Stimulated activated naive CD8-positive, alpha-beta T cell treated with anti-CD3 and anti-CD28 coated beads, Interleukin-15, Interleukin-2, amounts not matched to agents 100 ng/mL and 50 ng/mL, for 24 hours (primary cell): ENCODE data around the gene RNASE11.
"Not testable (repeated sequence)": the region's sequence is repeated elsewhere in the genome, so short reads cannot be mapped to it uniquely, and the experiment has no call there.

Source experiments
- H3K27ac Mint-ChIP-seq: one replicate; pipeline ENCODE4 v1.8.0; 2021; ENCODE audit warnings: mild to moderate bottlenecking, mixed read lengths
- H3K27me3 Mint-ChIP-seq: one replicate; pipeline ENCODE4 v1.8.0; 2021; ENCODE audit warnings: mixed read lengths
- H3K36me3 Mint-ChIP-seq: one replicate; pipeline ENCODE4 v1.8.0; 2021; ENCODE audit warnings: low read depth, mixed read lengths
- H3K4me1 Mint-ChIP-seq: one replicate; pipeline ENCODE4 v1.8.0; 2021; ENCODE audit warnings: low read depth, mixed read lengths
- H3K4me3 Mint-ChIP-seq: one replicate; pipeline ENCODE4 v1.8.0; 2021; ENCODE audit warnings: mild to moderate bottlenecking, mixed read lengths
- H3K9me3 Mint-ChIP-seq: one replicate; pipeline ENCODE4 v1.8.0; 2021; ENCODE audit warnings: mixed read lengths

Gene RNASE11

GRCh38 chr14:20572382-20572990, 15.3 kb downstream of the RNASE11 start:
- not testable (repeated sequence) for H3K4me3 Mint-ChIP-seq, H3K27ac Mint-ChIP-seq, H3K9me3 Mint-ChIP-seq, H3K36me3 Mint-ChIP-seq, H3K4me1 Mint-ChIP-seq, H3K27me3 Mint-ChIP-seq

GRCh38 chr14:20570720-20571119, 17.1 kb downstream of the RNASE11 start:
- H3K36me3 Mint-ChIP-seq, H3K27me3 Mint-ChIP-seq, H3K4me3 Mint-ChIP-seq, H3K27ac Mint-ChIP-seq, H3K4me1 Mint-ChIP-seq, H3K9me3 Mint-ChIP-seq: not testable (repeated sequence)

- H3K27me3 Mint-ChIP-seq, H3K9me3 Mint-ChIP-seq, H3K4me3 Mint-ChIP-seq, H3K4me1 Mint-ChIP-seq, H3K36me3 Mint-ChIP-seq, H3K27ac Mint-ChIP-seq: not testable (repeated sequence)
Observed at GRCh38 chr14:20569865-20570264, 17.9 kb downstream of the RNASE11 start.

GRCh38 chr14:20569066-20569465, 18.7 kb downstream of the RNASE11 start:
- H3K27me3 Mint-ChIP-seq = no peaks in the 10 kb centered on the region
- peaks cover 4% of the 10 kb centered on the region for H3K9me3 Mint-ChIP-seq
- H3K27ac Mint-ChIP-seq = no peak overlapping the region
- no peaks in the 10 kb centered on the region for H3K36me3 Mint-ChIP-seq
- peaks cover 4% of the 10 kb centered on the region for H3K4me1 Mint-ChIP-seq
- no peak overlapping the region for H3K4me3 Mint-ChIP-seq

GRCh38 chr14:20568393-20568792, 19.4 kb downstream of the RNASE11 start:
- peaks cover 4% of the 10 kb centered on the region for H3K9me3 Mint-ChIP-seq
- peaks cover 4% of the 10 kb centered on the region for H3K4me1 Mint-ChIP-seq
- no peak overlapping the region for H3K4me3 Mint-ChIP-seq
- H3K36me3 Mint-ChIP-seq = no peaks in the 10 kb centered on the region
- no peak overlapping the region for H3K27ac Mint-ChIP-seq
- H3K27me3 Mint-ChIP-seq = no peaks in the 10 kb centered on the region

- H3K27ac Mint-ChIP-seq, H3K4me1 Mint-ChIP-seq, H3K27me3 Mint-ChIP-seq, H3K4me3 Mint-ChIP-seq, H3K9me3 Mint-ChIP-seq, H3K36me3 Mint-ChIP-seq: not testable (repeated sequence)
Observed at GRCh38 chr14:20567199-20567598, 20.6 kb downstream of the RNASE11 start.

GRCh38 chr14:20564501-20564997, 23.3 kb downstream of the RNASE11 start:
- H3K4me3 Mint-ChIP-seq = no peak overlapping the region

GRCh38 chr14:20563971-20564370, 23.8 kb downstream of the RNASE11 start:
- peaks cover 4% of the 10 kb centered on the region for H3K9me3 Mint-ChIP-seq
- H3K36me3 Mint-ChIP-seq = no peaks in the 10 kb centered on the region
- no peak overlapping the region for H3K4me3 Mint-ChIP-seq
- H3K27ac Mint-ChIP-seq = no peak overlapping the region
- no peaks in the 10 kb centered on the region for H3K27me3 Mint-ChIP-seq
- peaks cover 4% of the 10 kb centered on the region for H3K4me1 Mint-ChIP-seq

More at GRCh38 chr14:20564501-20564997, 23.3 kb downstream of the RNASE11 start:
- no peak overlapping the region for H3K27ac Mint-ChIP-seq
- peaks cover 4% of the 10 kb centered on the region for H3K9me3 Mint-ChIP-seq
- peaks cover 4% of the 10 kb centered on the region for H3K4me1 Mint-ChIP-seq
- H3K27me3 Mint-ChIP-seq = no peaks in the 10 kb centered on the region
- no peaks in the 10 kb centered on the region for H3K36me3 Mint-ChIP-seq

- Mint-ChIP-seq H3K27ac (no peak within 1 kb of the TSS), H3K4me1 (no peaks in the 10 kb centered on the region), H3K4me3 (no peak within 1 kb of the TSS), H3K36me3 (no peaks in the 10 kb centered on the region), H3K9me3 (no peaks in the 10 kb centered on the region), H3K27me3 (peaks cover 5% of the 10 kb centered on the region)
Observed at GRCh38 chr14:20560961-20561360, 26.8 kb downstream of the RNASE11 start, which contains the start of gene RNASE9. Gene RNASE9 (minus strand): TSS chr14:20561047.

- H3K9me3 Mint-ChIP-seq = no peaks in the 10 kb centered on the region
- H3K4me1 Mint-ChIP-seq = no peaks in the 10 kb centered on the region
- peaks cover 5% of the 10 kb centered on the region for H3K27me3 Mint-ChIP-seq
- no peak overlapping the region for H3K27ac Mint-ChIP-seq
- no peak overlapping the region for H3K4me3 Mint-ChIP-seq
- H3K36me3 Mint-ChIP-seq = no peaks in the 10 kb centered on the region
Observed at GRCh38 chr14:20559461-20559904, 28.3 kb downstream of the RNASE11 start.

- H3K4me3 Mint-ChIP-seq = no peak overlapping the region
- no peaks in the 10 kb centered on the region for H3K4me1 Mint-ChIP-seq
- no peak overlapping the region for H3K27ac Mint-ChIP-seq
- no peaks in the 10 kb centered on the region for H3K9me3 Mint-ChIP-seq
- H3K27me3 Mint-ChIP-seq = peaks cover 5% of the 10 kb centered on the region
- no peaks in the 10 kb centered on the region for H3K36me3 Mint-ChIP-seq
Observed at GRCh38 chr14:20557212-20557542, 30.6 kb downstream of the RNASE11 start.

GRCh38 chr14:20556500-20557211, 31.1 kb downstream of the RNASE11 start:
- H3K4me1 Mint-ChIP-seq = no peaks in the 10 kb centered on the region
- H3K9me3 Mint-ChIP-seq = no peaks in the 10 kb centered on the region
- no peak overlapping the region for H3K4me3 Mint-ChIP-seq
- H3K27ac Mint-ChIP-seq = no peak overlapping the region
- no peaks in the 10 kb centered on the region for H3K36me3 Mint-ChIP-seq
- peaks cover 5% of the 10 kb centered on the region for H3K27me3 Mint-ChIP-seq

- no peak overlapping the region for H3K4me3 Mint-ChIP-seq
- no peak overlapping the region for H3K27ac Mint-ChIP-seq
- H3K9me3 Mint-ChIP-seq = no peaks in the 10 kb centered on the region
- H3K27me3 Mint-ChIP-seq = peaks cover 5% of the 10 kb centered on the region
- H3K4me1 Mint-ChIP-seq = no peaks in the 10 kb centered on the region
- no peaks in the 10 kb centered on the region for H3K36me3 Mint-ChIP-seq
Observed at GRCh38 chr14:20555845-20556244, 32.0 kb downstream of the RNASE11 start.

GRCh38 chr14:20553024-20553423, 34.8 kb downstream of the RNASE11 start:
- H3K27me3 Mint-ChIP-seq = peaks cover 3% of the 10 kb centered on the region
- H3K36me3 Mint-ChIP-seq = no peaks in the 10 kb centered on the region
- H3K9me3 Mint-ChIP-seq = no peaks in the 10 kb centered on the region
- no peaks in the 10 kb centered on the region for H3K4me1 Mint-ChIP-seq
- no peak overlapping the region for H3K4me3 Mint-ChIP-seq
- no peak overlapping the region for H3K27ac Mint-ChIP-seq

- no peak overlapping the region for H3K27ac Mint-ChIP-seq
- H3K27me3 Mint-ChIP-seq = no peaks in the 10 kb centered on the region
- H3K9me3 Mint-ChIP-seq = no peaks in the 10 kb centered on the region
- no peaks in the 10 kb centered on the region for H3K4me1 Mint-ChIP-seq
- H3K36me3 Mint-ChIP-seq = no peaks in the 10 kb centered on the region
- H3K4me3 Mint-ChIP-seq = no peak overlapping the region
Observed at GRCh38 chr14:20551606-20552005, 36.2 kb downstream of the RNASE11 start.

GRCh38 chr14:20550926-20551325, 36.9 kb downstream of the RNASE11 start:
- no peaks in the 10 kb centered on the region for H3K9me3 Mint-ChIP-seq
- H3K27ac Mint-ChIP-seq = no peak overlapping the region

More at GRCh38 chr14:20550926-20551325, 36.9 kb downstream of the RNASE11 start:
- Mint-ChIP-seq H3K27me3 (no peaks in the 10 kb centered on the region), H3K4me3 (no peak overlapping the region), H3K36me3 (no peaks in the 10 kb centered on the region), H3K4me1 (no peaks in the 10 kb centered on the region)
